Naive B cell (primary cell): ENCODE results near the gene KLF2. TPM values are rescaled to one million over a fixed set of nuclear protein-coding genes. Genes with fewer than 3 reads are reported as not detected.

ENCODE experiments used
- ATAC-seq, 2 donors: fragments of 150-1000 bp; cut with Tn5 transposase; 2 replicates each; pipeline ENCODE4 v1.10.0; 2021; ENCODE audit warnings: low read depth in 2 of 2, mild to moderate bottlenecking in 2 of 2, moderate library complexity in 2 of 2
- DNase-seq: peaks from one replicate; pipeline ENCODE4 v3.0.0; 2022
- H3K27ac Mint-ChIP-seq, 6 donors: one replicate each; pipeline ENCODE4 v1.8.0; 2020 to 2022; ENCODE audit warnings: mild to moderate bottlenecking in 6 of 6, mixed read lengths in 6 of 6, moderate library complexity in 5 of 6, inconsistent platforms in 2 of 6
- H3K27me3 Mint-ChIP-seq, 3 donors: one replicate each; pipeline ENCODE4 v1.8.0; 2021 to 2022; ENCODE audit warnings: mixed read lengths in 3 of 3, mild to moderate bottlenecking in 1 of 3
- H3K36me3 Mint-ChIP-seq, 2 donors: one replicate each; pipeline ENCODE4 v1.8.0; 2020 to 2022; ENCODE audit warnings: mixed read lengths in 2 of 2, inconsistent platforms in 1 of 2, mild to moderate bottlenecking in 1 of 2
- H3K4me1 Mint-ChIP-seq, 3 donors: one replicate each; pipeline ENCODE4 v1.8.0; 2020 to 2022; ENCODE audit warnings: mixed read lengths in 3 of 3, inconsistent platforms in 1 of 3, mild to moderate bottlenecking in 1 of 3, moderate library complexity in 1 of 3
- H3K4me3 Mint-ChIP-seq, 8 donors: one replicate each; pipeline ENCODE4 v1.8.0; 2020 to 2022; ENCODE audit warnings: mild to moderate bottlenecking in 8 of 8, mixed read lengths in 8 of 8, moderate library complexity in 8 of 8, inconsistent platforms in 2 of 8
- H3K9me3 Mint-ChIP-seq, 7 donors: one replicate each; pipeline ENCODE4 v1.8.0; 2020 to 2022; ENCODE audit warnings: mixed read lengths in 7 of 7, mild to moderate bottlenecking in 5 of 7, inconsistent platforms in 2 of 7, moderate library complexity in 1 of 7
- polyA plus RNA-seq, 6 donors: library from polyadenylated mRNA; unstranded; fragments of 300-500 nt; fragmentation: Illumina TruSeq; gene quantifications; one replicate each; pipeline ENCODE4 v1.2.3, GENCODE V29; 2021; ENCODE audit warnings: low read depth in 6 of 6

The KLF2 gene
- polyA plus RNA-seq, 6 donors from 2014 or later, result 145 to 413 (median 248) TPM

DNA sequence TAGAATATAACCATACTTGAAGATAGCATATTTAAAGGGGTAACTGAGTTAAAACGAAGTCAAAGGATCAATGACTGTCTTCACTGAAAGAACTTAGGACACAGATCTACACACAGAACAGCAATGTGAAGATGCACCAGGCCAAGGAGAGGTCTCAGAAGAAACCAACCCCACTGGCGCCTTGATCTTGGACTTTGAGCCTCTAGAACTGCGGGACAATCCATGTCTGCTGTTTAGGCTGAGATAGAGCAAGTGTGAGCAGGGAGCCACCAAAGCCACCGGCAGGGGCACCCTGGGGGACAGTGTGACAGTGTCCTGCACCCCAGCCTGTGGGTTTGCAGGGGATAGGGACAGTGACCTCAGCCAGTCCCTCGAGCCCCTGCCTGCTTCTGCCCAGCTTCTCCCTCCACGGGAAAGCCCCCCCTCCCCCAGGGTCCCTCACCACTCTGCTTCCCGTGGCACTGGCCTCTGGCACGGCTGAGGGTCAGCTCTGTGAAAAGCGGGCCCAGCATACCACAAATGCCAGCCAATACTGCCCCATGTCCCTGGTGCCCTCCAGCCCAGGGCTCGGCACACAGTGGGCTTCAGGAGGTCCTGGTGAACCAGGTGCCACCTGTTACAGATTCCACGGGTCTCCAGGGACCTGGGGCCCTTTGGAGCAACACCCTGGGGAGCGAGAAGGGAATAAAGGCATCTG lies 40.8 kb downstream of the KLF2 start:
- Mint-ChIP-seq H3K36me3 (no peaks in the 10 kb centered on the region), H3K4me3 (peak overlapping the region in 3 of 8 donors; percentile 59 to 93 (median 80)), H3K27ac (peak overlapping the region in 5 of 6 donors; percentile 46 to 99 (median 78)), H3K9me3 (no peaks in the 10 kb centered on the region), H3K4me1 (peaks cover 12 to 63% (median 52%) of the 10 kb centered on the region in 3 donors), H3K27me3 (no peaks in the 10 kb centered on the region)
- no peak for ATAC-seq
- no peak for DNase-seq

DNA sequence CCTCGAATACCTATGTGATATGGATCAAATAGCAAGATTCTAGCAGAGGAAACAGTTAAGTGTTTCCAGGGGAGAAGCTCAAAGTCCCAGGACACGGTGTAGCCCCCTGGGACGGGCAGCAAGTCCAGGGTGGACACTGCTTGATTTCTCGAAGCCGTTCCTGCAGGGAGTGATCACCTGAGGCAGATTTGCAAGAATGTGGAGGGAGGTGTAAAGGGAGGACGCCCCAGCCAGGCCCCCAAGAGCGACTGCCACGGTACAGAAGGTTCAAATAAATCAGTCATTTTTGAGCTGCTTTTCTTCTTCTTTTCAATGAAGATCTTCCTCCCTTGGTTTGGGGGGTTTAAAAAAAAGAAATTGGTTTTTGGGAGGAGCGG lies 41.4 kb downstream of the KLF2 start:
- H3K9me3 Mint-ChIP-seq, result no peaks in the 10 kb centered on the region
- peak overlapping the region in 2 of 6 donors; percentile 99 to 100 for H3K27ac Mint-ChIP-seq
- peak; percentile 18 for DNase-seq
- peak overlapping the region in 2 of 8 donors; percentile 80 to 93 for H3K4me3 Mint-ChIP-seq
- no peaks in the 10 kb centered on the region for H3K27me3 Mint-ChIP-seq
- no peaks in the 10 kb centered on the region for H3K36me3 Mint-ChIP-seq
- no peak for ATAC-seq
- H3K4me1 Mint-ChIP-seq, result peaks cover 12 to 58% (median 49%) of the 10 kb centered on the region in 3 donors

- Mint-ChIP-seq H3K4me1 (peaks cover 7 to 52% (median 48%) of the 10 kb centered on the region in 3 donors), H3K4me3 (peak overlapping the region in 2 of 8 donors; percentile 80 to 93), H3K27me3 (no peaks in the 10 kb centered on the region), H3K9me3 (no peaks in the 10 kb centered on the region), H3K36me3 (no peaks in the 10 kb centered on the region), H3K27ac (peak overlapping the region in 2 of 6 donors; percentile 99 to 100)
- ATAC-seq (peak; percentile 48 to 54), DNase-seq (peak; percentile 88)
Observed at GRCh38 chr19:16366433-16367260, 42.0 kb downstream of the KLF2 start.

DNA sequence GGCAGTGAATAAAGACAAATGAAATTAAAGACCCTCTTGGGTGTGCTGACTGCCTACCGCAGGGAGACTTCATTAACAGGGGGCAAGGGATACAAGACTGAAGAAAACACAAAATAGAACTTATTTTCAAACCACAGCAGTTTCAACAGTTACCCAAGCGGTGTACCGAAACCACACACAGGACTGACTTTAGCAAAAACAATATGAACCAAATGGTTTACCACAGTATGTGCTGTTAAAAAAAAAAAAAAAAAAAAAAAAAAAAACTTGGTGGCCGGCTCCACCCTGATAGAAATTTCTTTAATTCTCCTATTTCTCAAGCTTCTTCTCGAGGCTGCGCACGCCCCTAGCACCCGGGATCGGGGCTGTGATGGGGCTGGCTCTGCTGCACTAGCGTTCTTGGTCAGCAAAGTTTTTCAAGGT lies 42.6 kb downstream of the KLF2 start:
- H3K36me3 Mint-ChIP-seq, result no peaks in the 10 kb centered on the region
- H3K4me3 Mint-ChIP-seq, result peak overlapping the region in 2 of 8 donors; percentile 80 to 93
- no peaks in the 10 kb centered on the region for H3K27me3 Mint-ChIP-seq
- peaks cover under 1 to 46% (median 42%) of the 10 kb centered on the region in 3 donors for H3K4me1 Mint-ChIP-seq
- ATAC-seq, result peak; percentile 46
- no peaks in the 10 kb centered on the region for H3K9me3 Mint-ChIP-seq
- H3K27ac Mint-ChIP-seq, result peak overlapping the region in 2 of 6 donors; percentile 99 to 100
- peak; percentile 82 for DNase-seq

- Mint-ChIP-seq H3K36me3 (no peaks in the 10 kb centered on the region), H3K9me3 (no peaks in the 10 kb centered on the region), H3K4me1 (peaks cover 4 to 34% (median 34%) of the 10 kb centered on the region in 3 donors), H3K27me3 (no peaks in the 10 kb centered on the region), H3K27ac (no peak overlapping the region), H3K4me3 (no peak overlapping the region)
- DNase-seq (peak; percentile 49), ATAC-seq (no peak)
Observed at GRCh38 chr19:16368385-16369305, 44.0 kb downstream of the KLF2 start.

DNA sequence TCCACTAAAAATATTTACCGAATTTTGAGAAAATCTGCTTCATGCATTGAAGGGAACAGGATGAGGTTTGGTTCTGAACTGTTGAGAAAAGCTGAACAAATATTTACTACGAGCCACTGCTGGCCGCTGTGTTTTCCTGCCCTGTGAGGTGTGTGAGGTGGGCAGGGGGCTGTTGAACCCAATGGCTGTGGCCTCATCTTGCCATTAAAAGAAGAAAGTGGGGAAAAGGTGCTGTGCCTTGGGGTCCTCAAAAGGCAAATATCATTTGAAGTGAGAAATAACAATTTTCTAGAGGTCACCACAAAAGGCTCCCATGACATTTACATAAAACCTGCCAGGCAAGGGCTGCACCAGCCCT lies 44.7 kb downstream of the KLF2 start:
- Mint-ChIP-seq H3K9me3 (no peaks in the 10 kb centered on the region), H3K27me3 (no peaks in the 10 kb centered on the region), H3K4me1 (peaks cover 11 to 34% (median 27%) of the 10 kb centered on the region in 3 donors), H3K4me3 (no peak overlapping the region), H3K36me3 (no peaks in the 10 kb centered on the region), H3K27ac (no peak overlapping the region)
- DNase-seq, result no peak
- ATAC-seq, result no peak

DNA sequence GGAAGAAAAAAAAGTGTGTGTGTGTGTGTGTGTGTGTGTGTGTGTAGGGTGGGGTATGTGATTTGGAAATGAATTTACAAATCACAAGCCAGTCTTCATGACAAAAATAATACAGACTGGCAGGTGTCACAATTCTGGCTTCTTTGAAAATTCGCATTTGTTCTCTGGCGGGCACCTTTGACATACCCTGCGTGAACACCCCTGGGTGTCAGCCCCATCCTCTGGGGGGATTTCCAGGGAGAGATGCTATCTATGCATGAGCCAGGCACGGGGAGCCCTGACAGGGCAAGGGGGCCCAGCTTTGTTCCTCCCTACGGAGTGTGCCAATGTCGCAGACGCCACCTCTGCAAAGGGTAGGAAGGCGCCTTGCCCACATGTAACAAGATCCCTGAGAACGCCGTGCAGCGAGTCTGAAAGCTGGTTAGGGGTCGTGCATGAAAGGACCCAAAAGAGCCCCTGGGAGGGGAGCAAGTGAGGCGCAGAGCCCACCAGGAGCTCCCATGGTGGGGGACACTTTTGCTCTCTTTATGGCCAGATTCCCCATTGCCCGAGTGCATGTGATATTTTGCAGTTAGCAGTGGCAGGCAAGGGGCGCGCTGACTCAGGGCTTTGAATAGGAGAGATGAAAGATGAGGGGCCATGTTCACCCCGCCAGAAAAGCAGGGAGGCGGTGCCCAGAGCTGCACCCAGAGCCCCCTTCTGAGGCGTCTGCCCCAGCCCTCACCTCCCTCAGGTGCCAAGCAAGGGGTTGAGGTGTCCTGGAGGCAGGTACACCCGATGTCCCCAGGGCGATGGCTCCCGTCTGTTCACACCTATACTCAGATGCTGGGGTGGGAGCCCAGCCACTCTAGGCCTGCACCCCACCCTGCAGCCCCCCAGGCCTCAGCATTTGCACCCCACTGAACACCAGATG lies 45.3 kb downstream of the KLF2 start:
- H3K4me3 Mint-ChIP-seq, result peak overlapping the region in 1 of 8 donors; percentile 60
- H3K9me3 Mint-ChIP-seq, result no peaks in the 10 kb centered on the region
- H3K4me1 Mint-ChIP-seq, result peaks cover 17 to 39% (median 23%) of the 10 kb centered on the region in 3 donors
- H3K27ac Mint-ChIP-seq, result peak overlapping the region in 1 of 6 donors; percentile 97
- peak; percentile 17 to 24 for ATAC-seq
- peak; percentile 70 for DNase-seq
- no peaks in the 10 kb centered on the region for H3K27me3 Mint-ChIP-seq
- H3K36me3 Mint-ChIP-seq, result peaks cover 2 to 4% of the 10 kb centered on the region in 2 donors

GRCh38 chr19:16370641-16371391 lies 46.2 kb downstream of the KLF2 start:
- ATAC-seq (no peak), DNase-seq (no peak)
- H3K36me3 Mint-ChIP-seq, result peaks cover 11% of the 10 kb centered on the region in 2 donors
- peak overlapping the region in 2 of 6 donors; percentile 97 to 99 for H3K27ac Mint-ChIP-seq
- no peaks in the 10 kb centered on the region for H3K9me3 Mint-ChIP-seq
- peak overlapping the region in 4 of 8 donors; percentile 77 to 92 (median 88) for H3K4me3 Mint-ChIP-seq
- H3K4me1 Mint-ChIP-seq, result peaks cover 14 to 39% (median 26%) of the 10 kb centered on the region in 3 donors
- no peaks in the 10 kb centered on the region for H3K27me3 Mint-ChIP-seq

DNA sequence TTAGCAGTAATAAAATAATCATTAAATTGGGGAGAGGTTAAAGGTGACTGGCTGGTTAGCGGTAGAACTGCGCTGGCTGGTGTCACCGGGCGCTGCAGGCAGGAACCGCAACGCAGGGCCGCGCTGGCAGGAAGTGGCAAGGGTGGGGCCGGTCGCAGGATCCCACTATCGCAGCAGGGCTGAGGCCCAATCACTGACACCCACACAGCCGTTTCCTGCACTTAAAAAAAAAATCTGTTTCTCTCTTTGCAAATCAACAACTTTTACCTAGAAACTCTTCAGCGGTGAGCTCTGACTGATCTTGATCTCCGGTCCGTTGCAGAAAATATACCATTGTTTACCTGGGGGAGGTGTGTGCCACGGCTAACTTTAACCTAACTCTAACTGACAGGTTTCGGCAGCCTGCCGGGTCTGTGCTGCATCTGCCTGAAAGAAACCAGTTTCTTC lies 46.9 kb downstream of the KLF2 start:
- Mint-ChIP-seq H3K4me1 (peaks cover 6 to 35% (median 34%) of the 10 kb centered on the region in 3 donors), H3K27ac (peak overlapping the region in 2 of 6 donors; percentile 97 to 99), H3K36me3 (peaks cover 16 to 18% of the 10 kb centered on the region in 2 donors), H3K9me3 (no peaks in the 10 kb centered on the region), H3K27me3 (no peaks in the 10 kb centered on the region), H3K4me3 (peak overlapping the region in 4 of 8 donors; percentile 77 to 92 (median 88))
- DNase-seq (peak; percentile 95), ATAC-seq (peak; percentile 76 to 77)

GRCh38 chr19:16372065-16372915 lies 47.7 kb downstream of the KLF2 start:
- Mint-ChIP-seq H3K9me3 (no peaks in the 10 kb centered on the region), H3K4me1 (peaks cover 4 to 41% (median 31%) of the 10 kb centered on the region in 3 donors), H3K27me3 (no peaks in the 10 kb centered on the region), H3K27ac (peak overlapping the region in 2 of 6 donors; percentile 97 to 99), H3K4me3 (peak overlapping the region in 5 of 8 donors; percentile 20 to 92 (median 88)), H3K36me3 (peaks cover 16 to 18% of the 10 kb centered on the region in 2 donors)
- DNase-seq (no peak), ATAC-seq (no peak)

GRCh38 chr19:16373079-16373478 lies 48.5 kb downstream of the KLF2 start:
- H3K36me3 Mint-ChIP-seq, result peaks cover 16 to 24% of the 10 kb centered on the region in 2 donors
- H3K27ac Mint-ChIP-seq, result peak overlapping the region in 2 of 6 donors; percentile 24 to 33
- no peaks in the 10 kb centered on the region for H3K9me3 Mint-ChIP-seq
- H3K27me3 Mint-ChIP-seq, result no peaks in the 10 kb centered on the region
- ATAC-seq (no peak), DNase-seq (no peak)
- peaks cover 11 to 49% (median 37%) of the 10 kb centered on the region in 3 donors for H3K4me1 Mint-ChIP-seq
- peak overlapping the region in 1 of 8 donors; percentile 78 for H3K4me3 Mint-ChIP-seq
